Epithelial cell of alveolus of lung (primary cell): ENCODE results near the gene GSTA5. TPM values are rescaled to one million over a fixed set of nuclear protein-coding genes. Genes with fewer than 3 reads are reported as not detected.

Source experiments
- total RNA-seq: library from RNA; depleted of rRNA; stranded (reverse); fragments of >200 nt; gene quantifications from 2 replicates; pipeline ENCODE4 v1.2.1, GENCODE V29; 2015

GSTA5 gene
- total RNA-seq: not detected in 2 replicates

GRCh38 chr6:52840763-52841585 lies at the start of gene GSTA5:
TSS of gene GSTA5 (minus strand) at chr6:52840813.

GRCh38 chr6:52803668-52804255 lies 36.9 kb downstream of the GSTA5 start, which contains the start of gene GSTA1:
TSS of gene GSTA1 (minus strand) at chr6:52803816. CDS start at chr6:52799267, 4,549 bp downstream.

Other genes starting within 250 kb of the GSTA5 start
- 25.7 and 41.5 TPM in 2 replicates for gene TMEM14A, start 169.7 kb downstream of the GSTA5 start, total RNA-seq
- gene GSTA2, start 77.3 kb downstream of the GSTA5 start, total RNA-seq: not detected in 2 replicates
- not detected in 2 replicates for gene GSTA1, start 37.0 kb downstream of the GSTA5 start, total RNA-seq
- not detected in 2 replicates for gene GSTA3, start 68.9 kb upstream of the GSTA5 start, total RNA-seq
- gene GSTA4, start 154.5 kb upstream of the GSTA5 start, total RNA-seq: 35.8 and 45.8 TPM in 2 replicates
- 8.1 and 15.3 TPM in 2 replicates for gene CILK1, start 221.0 kb upstream of the GSTA5 start, total RNA-seq
- gene FBXO9, start 224.6 kb upstream of the GSTA5 start, total RNA-seq: 18.4 and 29.1 TPM in 2 replicates